NCI-H345 (cell line): Measurements from ENCODE around the gene HMG20B.
"Not testable (repeated sequence)": the region's sequence is repeated elsewhere in the genome, so short reads cannot be mapped to it uniquely, and the experiment has no call there.

Experiments
- DNase-seq: peaks from one replicate; lab custom pipeline; 2025; lab: John Stamatoyannopoulos, UW

The HMG20B gene

DNA sequence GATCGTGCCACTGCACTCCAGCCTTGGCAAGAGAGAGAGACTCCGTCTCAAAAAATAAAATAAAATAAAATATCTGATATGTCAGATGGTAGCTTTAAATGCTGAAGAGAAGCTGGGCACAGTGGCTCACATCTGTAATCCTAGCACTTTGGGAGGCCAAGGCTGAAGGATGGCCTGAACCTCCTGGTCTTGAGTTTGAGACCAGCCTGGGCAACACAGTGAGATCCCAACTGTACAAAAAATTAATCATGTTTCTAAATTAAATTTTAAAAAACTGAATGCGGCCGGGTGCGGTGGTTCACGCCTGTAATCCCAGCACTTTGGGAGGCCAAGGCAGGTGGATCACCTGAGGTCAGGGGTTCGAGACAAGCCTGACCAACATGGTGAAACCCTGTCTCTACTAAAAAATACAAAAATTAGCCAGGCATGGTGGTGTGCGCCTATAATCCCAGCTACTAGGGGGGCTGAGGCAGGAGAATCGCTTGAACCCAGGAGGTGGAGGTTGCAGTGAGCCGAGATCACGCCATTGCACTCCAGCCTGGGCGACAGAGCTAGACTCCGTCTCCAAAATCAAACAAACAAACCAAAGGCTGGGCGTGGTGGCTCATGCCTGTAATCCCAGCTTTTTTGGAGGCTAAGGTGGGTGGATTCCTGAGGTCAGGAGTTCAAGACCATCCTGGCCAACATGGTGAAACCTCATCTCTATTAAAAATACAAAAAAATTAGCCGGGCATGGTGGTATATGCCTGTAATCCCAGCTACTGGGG, 11.5 kb downstream of the HMG20B start:
- DNase-seq, result not testable (repeated sequence)

DNA sequence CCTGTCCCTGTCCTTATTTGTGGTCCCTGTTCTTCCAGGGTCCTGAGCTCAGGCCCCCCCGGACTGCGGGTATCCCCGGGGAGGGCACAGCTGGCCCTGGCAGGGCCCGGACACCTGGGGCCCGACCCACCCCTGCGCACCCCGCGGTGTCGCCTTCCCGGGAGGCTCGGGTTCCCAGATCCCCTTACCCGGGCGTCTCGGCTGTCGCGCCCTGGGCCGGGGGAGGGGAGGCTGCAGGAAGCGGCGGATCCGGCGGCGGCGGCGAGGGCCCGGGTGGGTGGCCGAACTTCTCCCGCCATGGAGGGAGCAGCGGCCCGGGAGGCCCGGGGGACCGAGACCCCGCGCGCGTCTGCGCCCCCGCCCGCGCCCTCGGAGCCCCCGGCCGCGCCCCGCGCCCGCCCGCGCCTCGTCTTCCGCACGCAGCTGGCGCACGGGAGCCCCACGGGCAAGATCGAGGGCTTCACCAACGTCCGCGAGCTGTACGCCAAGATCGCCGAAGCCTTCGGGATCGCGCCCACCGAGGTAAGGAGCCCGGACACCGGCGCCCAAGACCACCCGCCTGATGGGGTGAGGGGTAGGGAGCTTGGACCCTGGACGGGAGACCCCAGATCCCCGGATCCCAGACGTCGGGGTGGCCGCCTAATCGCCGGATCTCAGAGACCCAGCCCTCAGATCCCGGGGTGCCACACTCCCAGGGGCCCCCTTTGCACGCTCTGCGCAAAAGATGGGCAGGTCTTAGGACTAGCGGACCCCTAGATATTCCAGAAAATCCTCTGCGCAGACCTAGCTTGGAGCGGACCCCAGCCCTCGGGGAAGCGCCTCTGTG, 12.8 kb downstream of the HMG20B start, which contains the start of gene GIPC3:
Gene GIPC3 (plus strand): TSS at position 178 of the 826 bp plus-strand sequence. CDS start 120 bp downstream, at position 298.
- DNase-seq, result no peak

DNA sequence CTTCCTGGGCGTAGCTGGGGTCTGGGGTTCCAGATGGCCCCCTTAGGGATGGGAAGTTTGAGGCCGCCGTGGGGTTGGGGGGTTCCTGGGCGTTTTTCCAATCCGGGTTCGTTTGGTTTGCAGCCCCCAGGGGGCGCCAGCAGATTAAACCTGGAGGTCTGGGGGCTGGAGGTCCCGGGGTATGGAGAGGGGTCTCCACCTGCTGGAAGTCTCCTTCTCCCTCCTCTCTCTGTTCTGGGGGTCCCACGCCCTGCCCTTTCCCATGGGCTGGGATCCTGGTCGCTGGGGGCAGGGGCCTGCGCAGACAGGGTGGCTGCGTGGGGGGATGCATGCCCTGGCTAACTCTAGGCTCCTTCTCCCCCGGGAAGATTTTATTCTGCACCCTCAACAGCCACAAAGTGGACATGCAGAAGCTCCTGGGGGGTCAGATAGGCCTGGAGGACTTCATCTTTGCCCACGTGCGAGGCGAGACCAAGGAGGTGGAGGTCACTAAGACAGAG, 13.4 kb downstream of the HMG20B start:
- peak; percentile 33 for DNase-seq

DNA sequence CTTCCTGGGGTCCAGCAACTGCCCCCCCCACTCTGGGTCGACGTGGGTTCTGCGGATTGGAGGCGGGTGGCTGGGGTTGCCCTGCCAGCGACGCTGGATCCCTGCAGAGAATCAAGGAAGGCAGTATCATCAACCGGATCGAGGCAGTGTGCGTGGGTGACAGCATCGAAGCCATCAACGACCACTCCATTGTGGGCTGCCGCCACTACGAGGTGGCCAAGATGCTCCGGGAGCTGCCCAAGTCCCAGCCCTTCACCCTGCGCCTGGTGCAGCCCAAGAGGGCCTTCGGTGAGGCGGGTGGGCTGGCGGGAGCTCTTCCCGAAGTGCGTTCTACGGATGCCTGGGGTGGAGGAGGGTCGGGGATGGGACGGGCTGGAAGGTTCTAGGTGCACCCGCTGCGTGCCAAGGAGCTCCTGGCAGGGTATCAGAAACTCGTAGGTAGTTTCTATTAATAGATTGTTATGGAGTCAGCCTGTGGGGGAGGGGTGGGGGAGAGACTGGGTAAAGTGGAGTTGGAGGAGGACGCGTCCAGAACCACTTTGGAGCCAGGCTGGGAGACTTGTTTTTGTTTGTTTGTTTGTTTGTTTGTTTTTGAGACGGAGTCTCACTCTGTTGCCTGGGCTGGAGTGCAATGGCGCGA, 14.1 kb downstream of the HMG20B start:
- DNase-seq, result no peak

DNA sequence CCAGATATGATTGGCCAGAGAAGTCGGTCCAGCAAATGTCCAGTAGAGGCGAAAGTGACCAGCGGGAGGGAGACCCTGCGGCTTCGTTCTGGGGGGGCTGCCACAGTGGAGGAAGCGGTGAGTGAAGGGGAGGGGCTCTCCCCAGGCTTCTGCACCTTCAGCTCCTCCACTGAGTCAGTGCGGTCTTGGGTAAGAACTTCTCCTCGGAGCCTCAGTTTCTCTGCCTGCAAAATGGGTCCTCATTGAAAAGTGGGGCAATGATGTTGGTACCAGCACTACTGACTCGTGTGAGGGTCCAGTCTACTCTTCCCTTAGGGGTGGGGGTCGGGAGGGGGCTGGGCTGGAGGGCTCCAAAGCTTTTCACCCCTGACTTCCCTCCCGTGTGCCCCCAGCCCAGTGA, 16.7 kb downstream of the HMG20B start:
- DNase-seq, result no peak

DNA sequence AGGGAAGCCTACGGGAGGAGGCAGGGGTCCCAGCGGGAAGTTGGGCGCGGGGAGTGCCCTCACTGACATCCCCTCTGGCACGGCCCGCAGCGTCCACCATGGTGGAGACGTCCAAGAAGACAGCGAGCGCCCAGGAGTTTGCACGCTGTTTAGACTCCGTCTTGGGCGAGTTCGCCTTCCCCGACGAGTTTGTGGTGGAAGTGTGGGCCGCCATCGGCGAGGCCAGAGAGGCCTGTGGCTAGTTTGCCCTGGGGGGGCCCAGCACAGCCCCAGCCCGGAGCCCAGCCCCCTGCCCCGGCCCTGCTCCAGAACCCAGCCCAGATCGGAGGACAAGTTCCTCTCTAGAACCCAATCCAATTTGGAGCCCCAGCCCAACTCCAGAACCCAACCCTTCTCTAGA, 17.2 kb downstream of the HMG20B start:
- DNase-seq, result no peak

DNA sequence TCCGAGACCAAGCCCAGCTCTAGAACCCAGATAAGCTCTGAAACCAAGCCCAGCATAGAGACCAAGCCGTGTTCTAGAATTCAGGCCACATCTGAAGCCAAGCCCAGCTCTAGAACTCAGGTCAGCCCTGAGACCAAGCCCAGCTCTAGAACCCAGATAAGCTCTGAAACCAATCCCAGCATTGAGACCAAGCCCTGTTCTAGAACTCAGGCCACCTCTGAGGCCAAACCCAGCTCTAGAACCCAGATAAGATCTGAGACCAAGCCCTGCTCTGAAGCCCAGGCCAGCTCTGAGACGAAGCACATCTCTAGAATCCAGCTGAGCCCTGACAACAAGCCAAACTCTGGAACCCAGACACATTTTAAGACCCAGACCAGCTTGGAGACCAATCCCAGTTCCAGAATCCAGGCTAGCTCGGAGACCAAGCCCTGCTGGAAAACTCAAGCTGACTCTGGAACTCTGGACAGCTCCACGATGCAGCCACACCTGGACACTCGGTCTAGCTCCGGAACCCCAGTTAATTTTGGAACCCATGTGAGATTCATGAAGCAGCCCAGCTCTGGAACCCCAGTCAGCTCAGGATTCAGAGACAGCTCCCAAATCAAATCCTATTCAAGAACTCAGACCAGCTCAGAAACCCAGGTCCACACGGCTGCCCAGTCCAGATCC, 18.4 kb downstream of the HMG20B start:
- DNase-seq, result no peak

DNA sequence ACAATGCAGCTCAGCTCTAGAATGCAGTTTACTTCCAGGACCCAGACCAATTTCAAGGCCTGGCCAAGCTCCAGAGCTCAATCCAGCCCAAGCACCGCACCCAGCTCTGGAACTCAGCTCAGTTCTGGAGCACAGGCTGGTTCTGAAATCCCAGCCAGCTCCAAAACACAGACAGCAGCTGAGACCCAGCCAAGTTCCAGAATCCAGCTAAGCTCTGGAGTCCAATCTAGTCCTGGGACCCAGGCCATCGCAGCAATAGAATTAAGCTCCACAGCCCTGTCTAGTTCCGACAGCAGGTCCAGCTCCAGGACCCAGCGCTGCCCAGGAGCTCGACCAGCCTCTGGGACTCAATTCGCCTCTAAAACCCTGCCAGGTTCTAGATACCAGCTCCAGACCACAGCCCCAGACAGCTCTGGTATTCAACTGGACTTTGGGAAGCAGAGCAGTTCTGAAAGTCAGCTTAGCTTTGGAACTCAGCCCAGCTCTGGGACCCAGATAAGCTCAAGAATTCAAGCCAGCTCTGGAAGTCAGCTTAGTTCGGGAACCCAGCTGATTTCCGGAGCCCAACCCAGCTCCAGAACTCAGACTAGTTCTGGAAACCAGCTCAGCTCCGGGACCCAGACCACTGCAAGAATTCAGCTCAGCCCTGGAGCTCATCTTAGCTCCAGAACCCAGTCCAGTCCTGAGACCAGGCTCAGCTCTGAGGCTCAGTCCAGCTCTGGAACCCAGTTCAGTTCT, 19.3 kb downstream of the HMG20B start:
- no peak for DNase-seq

DNA sequence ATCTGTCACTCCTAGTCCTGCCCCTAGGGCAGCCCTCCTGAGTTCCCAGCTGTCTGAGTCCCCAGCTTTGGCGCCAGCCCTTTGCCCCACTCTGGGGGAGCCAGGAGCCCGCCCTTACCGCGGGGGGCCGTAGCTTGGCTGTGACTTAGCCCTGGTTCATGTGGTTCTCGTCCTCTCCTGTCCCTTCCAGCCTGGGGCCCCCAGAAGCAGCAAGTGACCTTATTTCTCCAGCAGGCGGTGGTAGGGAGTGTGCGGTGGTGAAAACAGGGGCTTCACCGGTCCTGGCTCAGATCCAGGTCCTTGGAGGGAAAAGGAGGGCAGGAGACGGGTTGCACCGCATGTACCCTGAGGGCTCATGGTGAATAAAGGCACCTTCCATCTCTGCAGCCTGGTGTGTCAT, 20.4 kb downstream of the HMG20B start:
- no peak for DNase-seq

DNA sequence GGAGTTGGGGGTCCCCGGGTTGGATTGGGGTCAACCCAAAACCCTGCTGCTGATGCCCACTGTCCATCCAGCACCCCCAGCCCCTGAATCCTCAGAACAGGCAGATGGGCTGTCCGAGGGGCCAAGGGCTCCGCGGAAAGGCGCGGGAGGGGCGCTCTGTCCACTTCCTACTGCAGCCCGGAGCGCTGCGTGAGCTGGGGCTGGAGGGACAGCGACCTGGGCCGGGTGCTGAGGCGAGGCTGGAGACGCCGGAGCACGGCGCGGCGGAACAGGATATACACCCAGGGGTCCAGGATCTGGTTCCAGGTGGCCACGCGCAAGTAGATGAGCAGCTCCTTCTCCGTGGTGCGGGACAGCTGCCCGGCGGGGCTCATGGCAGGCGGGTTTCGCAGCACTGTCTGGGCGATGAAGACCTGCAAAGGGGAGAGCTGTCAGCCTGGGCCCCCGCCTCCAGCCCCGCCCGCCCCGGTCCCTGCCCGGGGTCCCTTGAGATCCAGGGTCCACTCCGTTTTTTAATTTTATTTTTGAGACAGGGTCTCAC, 22.8 kb downstream of the HMG20B start:
- DNase-seq, result no peak

DNA sequence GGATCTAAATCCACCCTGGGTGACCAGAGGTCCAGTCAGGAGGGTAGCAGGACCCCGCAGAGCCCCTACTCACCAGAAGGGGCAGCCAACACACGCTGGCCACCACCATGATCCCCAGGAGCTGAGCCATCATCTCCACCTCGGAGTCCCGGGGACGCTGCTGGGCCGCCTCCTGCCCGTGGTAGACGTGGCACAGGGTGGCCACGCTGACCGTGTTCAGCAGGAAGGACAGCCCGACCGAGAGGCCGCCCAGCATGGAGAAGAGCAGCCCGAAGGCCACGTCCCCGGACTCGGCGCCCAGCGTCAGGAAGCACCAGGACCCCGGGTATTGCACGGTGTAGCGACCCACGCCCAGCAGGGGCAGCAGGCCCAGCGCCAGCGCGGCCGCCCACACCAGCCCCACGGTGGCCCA, 27.0 kb downstream of the HMG20B start:
- no peak for DNase-seq

DNA sequence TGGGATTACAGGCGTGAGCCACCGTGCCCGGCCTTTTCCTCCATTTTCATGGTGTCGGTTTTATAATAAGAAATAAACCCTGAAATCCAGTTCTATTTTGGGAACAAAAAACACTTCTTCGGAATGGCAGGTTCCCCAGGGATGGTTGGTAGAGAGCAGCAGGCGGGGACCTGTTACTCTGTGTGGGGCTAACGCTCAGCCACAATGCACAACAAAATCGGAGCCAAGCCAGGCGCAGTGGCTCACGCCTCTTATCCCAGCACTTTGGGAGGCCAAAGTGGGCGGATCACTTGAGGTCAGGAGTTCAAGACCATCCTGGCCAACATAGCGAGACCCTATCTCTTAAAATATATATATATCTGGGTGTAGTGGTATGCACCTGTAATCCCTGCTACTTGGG, 28.3 kb downstream of the HMG20B start:
- no peak for DNase-seq

DNA sequence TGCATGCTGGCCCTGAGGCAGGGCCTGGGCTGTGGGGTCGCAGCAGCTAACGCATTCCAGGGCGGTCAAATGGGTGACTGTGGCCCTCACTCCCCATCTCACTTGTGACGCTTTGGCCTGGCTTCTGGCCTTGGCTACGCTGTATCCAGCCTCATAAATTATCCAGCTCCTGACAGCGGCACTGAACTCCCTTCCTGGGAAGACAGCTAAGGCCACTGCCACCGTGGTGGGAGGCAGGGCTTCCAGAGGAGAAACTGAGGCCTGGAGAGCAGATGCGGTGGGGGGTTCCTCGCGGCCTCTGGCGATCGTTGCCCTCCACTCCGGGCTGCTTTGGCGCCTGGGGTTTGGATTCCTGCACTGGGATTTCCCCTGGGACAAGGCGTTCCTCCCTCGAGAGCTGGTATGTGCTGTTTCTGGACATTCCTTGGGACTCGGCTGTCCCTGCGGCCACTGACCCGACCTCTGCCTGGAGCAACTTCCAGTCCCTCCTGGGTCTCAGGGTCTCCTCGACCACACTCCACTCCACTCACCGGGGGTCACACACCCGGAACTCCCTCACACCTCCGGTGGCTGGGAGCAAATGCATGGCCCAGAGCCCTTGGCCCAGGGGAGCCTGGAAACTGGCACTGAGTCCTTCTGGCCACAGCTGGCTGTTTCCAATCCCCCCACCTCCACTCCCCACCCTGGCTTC, 30.5 kb downstream of the HMG20B start:
- DNase-seq, result no peak

DNA sequence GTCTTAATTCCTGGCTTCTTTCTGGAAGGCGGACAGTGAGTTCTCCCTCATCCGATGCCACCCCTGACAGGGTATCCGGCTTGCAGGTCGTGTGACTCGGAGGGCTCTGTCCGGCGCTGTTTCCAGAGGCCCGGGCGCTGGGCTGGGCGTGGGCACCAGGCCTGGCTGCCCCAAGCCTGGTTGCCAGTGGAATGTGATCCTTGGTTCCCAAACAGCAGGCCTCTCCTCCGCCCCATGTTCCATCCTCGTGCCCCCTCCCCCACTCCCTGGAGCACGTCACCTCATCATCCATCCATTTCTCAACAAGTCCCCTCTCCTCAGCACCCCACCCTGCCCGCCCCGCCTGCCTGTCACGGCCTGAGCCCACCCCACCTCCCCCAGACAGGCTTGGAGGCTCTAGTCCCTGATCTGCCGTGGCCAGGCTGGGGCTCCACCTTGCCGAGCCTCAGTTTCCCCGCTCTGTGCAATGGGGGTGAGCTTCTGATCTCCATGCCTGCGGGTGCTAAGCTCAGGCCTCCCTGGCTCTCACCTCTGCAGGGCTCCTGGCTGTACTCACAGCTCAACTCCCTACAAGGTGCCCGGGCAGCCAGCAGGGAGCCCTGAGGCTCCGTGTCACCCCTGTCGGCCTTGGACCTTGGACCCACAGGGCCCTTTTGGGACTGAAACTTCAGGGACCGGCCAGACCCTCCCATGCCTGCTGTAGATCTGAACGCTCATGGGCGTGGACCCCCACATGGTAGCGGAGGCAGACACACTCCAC, 31.7 kb downstream of the HMG20B start:
- no peak for DNase-seq

DNA sequence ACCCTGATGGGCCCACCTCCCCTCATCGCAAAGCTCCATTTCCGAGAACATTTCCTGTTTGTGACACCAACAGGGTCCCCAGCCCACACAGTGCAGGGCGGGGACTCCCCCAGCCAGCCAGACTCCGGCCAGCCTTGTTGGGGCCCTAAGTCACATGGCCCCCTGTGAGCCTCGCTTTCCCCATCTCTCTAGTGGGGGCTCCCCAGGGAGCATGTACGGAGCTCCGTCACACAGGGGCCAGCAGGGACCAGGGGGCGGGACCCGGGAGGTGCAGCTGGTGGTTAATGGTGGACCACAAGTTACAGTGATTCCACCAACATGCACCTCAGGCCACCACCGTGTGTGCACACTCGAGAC, 32.2 kb downstream of the HMG20B start:
- DNase-seq, result no peak

DNA sequence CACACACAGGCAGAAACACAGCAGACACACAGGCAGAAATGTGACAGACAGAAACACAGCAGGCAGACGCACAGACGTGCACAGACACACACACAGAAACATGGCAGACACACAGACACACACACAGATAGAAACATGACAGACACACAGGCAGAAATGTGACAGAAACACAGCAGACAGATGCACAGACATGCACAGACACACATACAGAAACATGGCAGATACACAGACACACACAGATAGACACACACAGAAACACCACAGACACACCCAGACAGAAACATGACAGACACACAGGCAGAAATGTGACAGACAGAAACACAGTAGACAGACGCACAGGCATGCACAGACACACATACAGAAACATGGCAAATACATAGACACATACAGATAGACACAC, 32.6 kb downstream of the HMG20B start:
- DNase-seq, result no peak

DNA sequence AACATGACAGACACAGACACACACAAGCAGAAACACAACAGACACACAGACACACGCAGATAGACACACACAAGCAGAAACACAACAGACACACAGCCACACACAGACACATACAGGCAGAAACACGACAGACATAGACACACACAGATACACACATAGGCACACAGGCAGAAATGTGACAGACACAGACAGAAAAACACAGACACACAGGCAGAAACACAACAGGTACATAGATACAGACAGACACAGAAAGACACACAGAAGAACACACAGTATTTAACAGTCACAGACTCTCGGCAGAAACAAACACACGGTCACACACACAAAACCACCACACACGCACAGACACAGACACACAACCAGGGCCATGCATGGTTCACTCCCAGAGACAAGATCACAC, 33.0 kb downstream of the HMG20B start:
- DNase-seq, result no peak

DNA sequence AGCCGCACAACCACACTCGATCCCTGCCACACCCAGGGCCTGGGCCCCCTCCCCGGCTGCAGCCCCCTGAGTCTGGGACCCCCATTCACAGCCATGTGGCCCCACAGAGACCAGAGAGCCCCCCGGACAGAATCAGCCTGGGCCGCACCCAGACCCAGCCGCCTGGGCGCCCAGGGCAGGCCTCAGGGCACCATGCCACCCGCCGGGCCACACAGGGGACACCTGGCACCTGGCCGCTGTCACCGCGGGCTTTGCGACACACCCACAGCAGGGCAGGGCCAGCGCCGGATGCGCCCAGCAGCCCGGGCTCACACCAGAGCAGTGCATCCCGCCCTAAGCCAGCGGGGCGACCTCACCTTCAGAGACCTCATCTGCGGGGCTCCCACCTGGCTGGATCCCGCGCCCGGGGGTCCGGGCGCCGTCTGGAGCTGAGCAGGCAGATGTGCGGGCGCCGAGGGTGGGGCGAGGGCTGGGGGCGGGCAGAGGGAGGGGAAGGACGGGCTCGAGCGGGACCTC, 33.5 kb downstream of the HMG20B start:
- peak; percentile 75 for DNase-seq

DNA sequence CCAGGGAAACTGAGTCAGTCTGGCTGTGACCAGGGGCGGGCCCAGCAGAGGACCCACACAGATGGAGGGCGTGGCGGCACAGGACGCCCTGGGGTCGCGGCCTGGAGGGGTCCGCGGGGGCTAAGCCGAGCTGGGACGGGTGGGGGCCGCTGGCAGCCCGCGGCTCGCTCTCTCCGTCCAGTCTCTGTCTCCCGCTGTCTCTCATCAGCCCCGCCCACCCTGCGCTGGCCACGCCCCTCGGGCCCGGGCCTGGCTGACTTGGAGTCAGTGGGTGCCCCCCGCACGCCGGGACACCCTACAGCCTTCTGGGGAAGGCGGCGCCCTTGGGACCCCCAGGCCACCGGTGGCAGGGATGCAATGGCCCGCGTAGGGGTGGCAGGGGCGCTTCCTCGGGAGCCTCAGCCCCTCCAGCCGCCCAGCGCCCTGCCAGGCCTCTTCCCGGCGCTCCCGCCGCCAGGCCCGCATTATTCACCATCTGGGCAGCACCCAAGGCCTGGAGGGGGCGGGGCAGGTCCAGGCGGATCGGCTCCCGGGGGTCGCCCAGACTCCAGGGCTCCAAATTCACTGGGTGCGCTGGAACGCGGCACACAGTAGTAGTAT, 34.0 kb downstream of the HMG20B start, which contains the start of gene TBXA2R:
Gene TBXA2R (minus strand): TSS at position 186 of the 600 bp plus-strand sequence. CDS start 6,241 bp downstream, outside the sequence.
- DNase-seq, result peak; percentile 53
